Activated CD8-positive, alpha-beta memory T cell treated with anti-CD3 and anti-CD28 coated beads, Interleukin-2, amount 50 U/mL, for 1 hour (primary cell): ENCODE data around the gene DNAAF5.

ENCODE experiments used
- DNase-seq: peaks from one replicate; pipeline ENCODE4 v3.0.0-alpha.2; 2020; ENCODE audit errors: extremely low read depth

The DNAAF5 gene

GRCh38 chr7:815284-816216, 89.1 kb downstream of the DNAAF5 start:
- no peak for DNase-seq

- peak; percentile 85 for DNase-seq
Measured at GRCh38 chr7:816300-816750, 89.8 kb downstream of the DNAAF5 start.

DNA sequence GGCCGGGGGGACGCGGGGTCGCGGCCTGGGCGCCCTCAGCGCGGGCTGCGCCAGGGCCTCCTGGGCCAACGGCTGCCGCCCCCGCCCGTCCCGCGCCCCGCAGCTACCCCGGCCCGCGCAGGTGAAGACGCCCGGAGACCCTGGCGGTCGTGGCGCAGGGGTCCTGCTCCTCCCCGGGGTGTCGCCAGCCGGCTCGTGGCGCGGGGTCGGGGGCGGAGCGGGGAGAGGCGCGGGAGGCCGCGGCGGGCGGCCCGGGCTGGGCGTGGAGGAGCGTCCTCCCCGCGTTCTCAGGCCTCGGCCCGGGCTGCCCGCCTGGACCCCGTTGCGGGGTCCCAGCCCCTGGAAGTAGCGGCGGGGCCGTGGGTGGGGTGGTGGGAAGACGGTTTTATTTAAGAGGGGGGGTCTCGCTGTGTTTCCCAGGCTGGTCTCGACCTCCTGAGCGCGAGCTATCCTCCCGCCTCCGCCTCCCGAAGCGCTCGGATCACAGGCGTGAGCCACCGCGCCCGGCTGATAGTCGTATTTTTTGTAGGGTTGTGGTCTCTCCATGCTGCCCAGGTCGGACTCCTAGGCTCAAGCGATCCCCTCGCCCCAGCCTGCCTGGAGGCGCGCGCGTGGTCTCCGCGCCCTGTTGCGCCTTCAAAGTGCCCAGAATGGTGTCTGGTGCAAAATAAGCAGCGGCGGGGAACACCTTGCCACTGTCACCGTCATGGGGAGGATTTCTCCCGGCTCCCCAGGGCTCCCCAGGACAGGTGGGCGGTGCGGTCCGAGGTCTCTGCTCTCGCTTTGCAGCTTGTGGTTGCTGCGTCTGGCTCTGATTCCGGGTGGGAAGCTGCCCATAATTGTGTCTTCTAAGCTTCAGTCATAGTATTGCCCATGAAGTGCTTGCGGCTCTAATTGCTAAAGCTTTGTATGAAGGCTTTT, 90.5 kb downstream of the DNAAF5 start:
- no peak for DNase-seq

- DNase-seq: no peak
Measured at GRCh38 chr7:818031-818699, 91.7 kb downstream of the DNAAF5 start.

- no peak for DNase-seq
Measured at GRCh38 chr7:820341-820740, 93.8 kb downstream of the DNAAF5 start.

DNA sequence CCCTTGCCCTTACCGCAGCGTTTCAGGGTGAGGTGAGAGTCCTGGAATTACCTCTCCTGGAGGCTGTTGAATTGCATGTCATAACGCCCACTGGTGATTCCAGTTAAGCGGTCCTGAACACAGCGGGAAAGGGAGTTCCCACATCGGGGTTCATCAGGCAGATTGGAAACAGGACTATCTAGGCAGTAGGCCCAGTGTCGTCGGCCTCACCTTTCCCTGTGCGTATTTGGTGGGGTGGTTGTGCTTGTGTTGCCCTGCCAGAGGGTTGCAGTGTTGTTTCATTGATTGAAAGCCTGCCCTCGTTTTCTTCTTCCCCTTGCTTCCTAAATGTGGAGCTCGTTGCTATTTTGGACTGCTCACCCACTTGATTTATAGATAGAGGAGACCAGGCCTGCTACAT, 95.2 kb downstream of the DNAAF5 start:
- DNase-seq: no peak

DNA sequence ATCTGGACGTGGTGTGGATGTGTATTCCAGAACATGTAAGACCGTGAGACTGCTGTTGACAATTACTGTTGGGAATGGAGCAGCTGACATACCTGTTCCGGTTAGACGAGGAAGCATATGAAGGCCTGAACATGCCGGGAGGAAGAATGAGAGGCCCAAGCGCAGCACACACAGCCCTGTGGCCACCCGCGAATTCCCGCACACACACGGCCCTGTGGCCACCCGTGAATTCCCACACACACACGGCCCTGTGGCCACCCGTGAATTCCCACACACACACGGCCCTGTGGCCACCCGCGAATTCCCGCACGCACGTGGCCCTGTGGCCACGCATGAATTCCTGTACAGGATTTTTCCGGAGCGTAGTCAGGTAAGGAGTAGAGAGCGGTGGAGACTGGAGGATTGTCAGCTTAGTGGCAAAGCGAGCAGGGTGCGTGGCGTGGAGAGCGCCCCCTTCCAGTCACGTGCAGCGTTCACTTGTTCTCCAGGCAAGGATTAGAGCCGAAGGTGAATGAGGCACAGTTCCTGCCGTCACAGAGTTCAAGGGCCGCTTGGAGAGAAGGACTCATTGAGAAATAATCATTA, 96.3 kb downstream of the DNAAF5 start:
- DNase-seq: no peak

GRCh38 chr7:823649-824048, 97.2 kb downstream of the DNAAF5 start:
- DNase-seq: no peak

GRCh38 chr7:824081-824480, 97.6 kb downstream of the DNAAF5 start:
- DNase-seq: no peak

DNA sequence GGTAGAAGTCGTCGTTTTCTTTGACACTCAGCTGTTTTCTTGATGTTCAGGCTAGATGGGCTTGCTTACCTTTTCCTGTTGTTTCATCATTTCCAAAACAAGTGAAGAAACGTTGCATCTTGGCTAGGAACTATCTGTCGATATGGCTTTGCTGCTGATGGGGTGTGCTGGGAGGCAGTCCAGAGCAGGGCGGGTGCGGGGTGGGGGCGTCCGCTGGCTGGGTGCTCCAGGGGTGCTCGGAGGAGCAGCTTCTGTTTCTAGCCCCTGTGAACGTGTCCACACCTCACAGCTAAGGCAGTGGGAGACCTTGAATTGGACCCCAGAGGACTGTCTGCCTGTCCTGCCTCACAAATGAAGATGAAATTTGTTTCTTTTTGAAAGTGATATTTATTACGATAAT, 98.2 kb downstream of the DNAAF5 start:
- no peak for DNase-seq

GRCh38 chr7:825386-825785, 98.9 kb downstream of the DNAAF5 start:
- no peak for DNase-seq

DNA sequence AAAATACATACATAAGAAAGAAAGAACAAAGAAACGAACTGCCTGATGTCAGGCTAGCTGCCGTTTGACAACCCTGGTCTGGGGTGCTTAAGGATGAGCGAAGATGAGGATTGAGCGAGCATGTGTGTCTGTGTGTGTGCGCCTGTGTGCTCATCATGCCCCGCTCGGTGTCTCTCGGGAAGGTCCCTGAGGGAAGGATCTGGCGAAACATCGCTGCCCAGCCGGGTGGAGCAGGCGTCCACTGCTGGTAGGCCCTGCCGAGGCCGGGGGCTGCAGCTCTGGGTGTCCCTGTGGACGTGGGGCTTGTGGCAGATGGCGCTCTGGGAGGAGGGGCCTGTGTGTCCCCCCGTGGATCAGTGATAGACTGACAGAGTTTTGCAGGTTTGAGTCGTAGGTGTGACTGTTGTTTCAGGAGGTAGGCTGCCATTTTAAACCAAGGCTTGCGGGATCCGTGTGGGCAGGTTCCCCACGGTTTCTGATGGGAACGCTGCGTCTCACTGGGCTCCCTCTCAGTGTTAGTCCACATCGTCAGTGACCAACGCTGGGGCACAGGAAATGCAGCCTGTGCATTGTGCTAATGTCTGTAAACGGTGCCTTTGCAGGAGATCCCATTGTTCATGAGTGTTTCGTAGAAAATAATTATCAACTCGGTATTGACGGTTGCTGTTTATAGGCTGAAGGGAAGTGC, 99.9 kb downstream of the DNAAF5 start:
- no peak for DNase-seq

DNA sequence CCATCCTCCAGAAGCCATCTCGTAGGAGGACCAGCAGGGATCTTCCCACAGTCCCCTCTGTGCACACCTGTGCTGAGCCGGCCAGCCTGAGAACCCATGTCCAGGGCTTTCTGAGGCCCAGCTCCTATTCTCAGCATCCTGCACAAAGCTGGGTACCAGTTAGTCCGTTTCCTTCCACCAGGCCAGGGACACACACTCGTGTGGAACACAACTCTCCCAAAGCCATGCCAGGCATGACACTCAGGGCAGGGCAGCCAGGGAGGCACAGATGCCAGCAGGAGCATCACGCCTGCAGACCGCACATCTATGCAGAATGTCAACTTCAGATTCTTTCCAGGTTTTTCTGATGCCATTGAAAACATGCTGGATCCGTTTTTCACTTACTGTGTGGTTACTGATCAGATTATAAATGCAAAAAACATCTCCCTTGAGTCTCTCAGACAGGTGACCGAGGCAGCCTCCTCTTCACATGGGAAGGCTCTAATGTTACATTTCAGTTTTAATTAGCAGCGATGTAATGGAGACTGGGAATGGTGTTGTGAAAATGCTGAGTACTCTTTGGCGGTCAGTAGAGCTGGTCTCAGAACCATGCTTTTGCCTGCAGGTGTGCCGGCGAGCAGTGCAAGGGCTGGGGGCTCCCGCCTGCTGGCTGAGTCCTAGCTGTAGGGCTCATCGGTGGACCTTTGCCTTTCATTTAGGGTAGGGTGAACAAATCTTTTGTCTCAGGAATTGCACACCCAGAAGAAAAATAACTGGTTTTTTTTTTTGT, 102.5 kb downstream of the DNAAF5 start:
- DNase-seq: no peak

- no peak for DNase-seq
Measured at GRCh38 chr7:830069-830468, 103.6 kb downstream of the DNAAF5 start.

GRCh38 chr7:831596-832166, 105.2 kb downstream of the DNAAF5 start:
- DNase-seq: no peak

GRCh38 chr7:832167-832967, 105.9 kb downstream of the DNAAF5 start, which contains the start of gene SUN1:
Gene SUN1, plus strand, starts transcription at chr7:832476. Its CDS starts 49 bp downstream, at chr7:832525.
- no peak for DNase-seq

DNA sequence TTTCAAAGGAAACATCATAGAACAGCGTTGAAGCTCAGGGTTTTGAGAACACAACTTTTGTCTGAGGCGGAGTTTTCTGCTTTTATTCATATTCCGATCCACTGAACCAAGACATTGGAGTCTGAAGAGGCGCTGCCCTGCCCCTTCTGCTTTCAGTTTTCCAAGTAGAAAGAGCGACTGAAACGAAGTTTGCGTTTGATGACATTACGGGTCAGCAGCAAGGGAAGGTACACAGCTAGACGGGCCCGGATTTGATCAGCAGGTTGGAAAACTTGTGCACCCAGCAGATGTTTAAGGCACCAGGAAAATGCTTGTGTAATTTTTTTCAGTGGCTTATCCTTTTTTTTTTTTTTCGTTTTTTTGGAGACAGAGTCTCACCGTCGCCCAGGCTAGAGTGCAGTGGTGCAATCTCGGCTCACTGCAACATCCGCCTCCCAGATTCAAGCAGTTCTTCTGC, 106.5 kb downstream of the DNAAF5 start:
- no peak for DNase-seq

DNA sequence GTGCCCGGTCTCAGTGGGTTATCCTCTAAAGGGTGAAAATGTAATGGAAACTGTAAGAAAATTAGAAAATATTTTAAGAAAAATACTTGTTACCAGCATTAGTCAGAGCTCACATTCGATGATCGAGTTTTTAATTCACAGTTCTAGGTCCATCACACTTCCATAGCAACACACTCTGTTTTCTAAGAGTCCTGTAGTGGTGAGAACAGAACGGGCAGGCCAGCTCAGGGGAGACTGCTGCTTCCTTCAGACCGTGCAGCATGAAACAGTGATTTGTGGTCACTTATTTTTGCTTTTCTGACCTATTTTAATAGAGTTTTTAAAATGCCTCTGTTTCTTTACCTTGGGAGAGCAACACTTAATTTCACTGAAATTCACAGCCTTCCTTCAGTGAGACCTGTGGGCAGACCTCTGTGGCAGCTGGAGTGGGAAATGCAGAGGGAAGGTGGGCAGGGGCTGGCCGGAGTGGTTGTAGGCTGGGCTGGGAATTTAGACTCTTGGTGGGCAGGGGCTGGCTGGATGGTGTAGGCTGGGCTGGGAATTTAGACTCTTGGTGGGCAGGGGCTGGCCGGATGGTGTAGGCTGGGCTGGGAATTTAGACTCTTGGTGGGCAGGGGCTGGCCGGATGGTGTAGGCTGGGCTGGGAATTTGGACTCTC, 107.2 kb downstream of the DNAAF5 start:
- no peak for DNase-seq
